HG03520 (cell line): ENCODE data around the gene GALNT2.

ENCODE experiments used
- ATAC-seq: cut with Tn5 transposase; IDR thresholded peaks from one replicate; pipeline ENCODE4 v1.9.1; 2021; ENCODE audit warnings: mild to moderate bottlenecking, moderate library complexity; ENCODE audit not compliant: unreplicated experiment

Gene GALNT2

DNA sequence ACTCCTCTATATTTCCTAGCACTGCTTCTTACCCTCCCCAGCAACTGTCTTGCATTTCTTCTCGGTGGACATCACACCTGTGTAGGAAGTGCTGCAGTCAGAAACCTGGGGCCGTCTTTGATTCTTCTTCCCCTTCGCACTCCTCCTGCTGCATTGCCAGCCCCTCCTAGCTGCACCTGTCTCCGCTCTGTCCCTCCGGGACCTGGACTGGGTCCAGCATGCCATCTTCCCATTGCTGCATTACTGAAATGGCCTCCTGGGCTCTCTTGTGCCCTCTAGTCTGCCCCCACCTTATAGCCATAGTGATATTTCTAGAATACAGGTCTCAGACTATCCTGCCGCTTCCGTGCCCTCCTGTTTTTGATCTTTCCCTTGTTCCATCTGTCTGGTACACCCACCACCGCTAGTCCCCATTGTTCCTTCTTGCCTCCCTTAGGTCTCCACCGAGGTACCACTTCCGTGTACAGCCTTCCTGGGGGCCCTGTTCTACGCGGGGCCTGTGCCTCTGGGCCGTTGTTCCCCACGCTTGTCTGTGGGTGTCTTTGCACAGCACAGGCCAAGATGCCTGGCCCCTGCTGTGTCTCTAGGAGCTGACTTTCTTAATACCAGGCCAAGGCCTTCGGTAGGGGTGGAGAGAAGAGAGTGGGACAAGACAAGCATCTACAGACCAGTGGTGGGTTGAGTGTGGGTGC, 107.6 kb downstream of the GALNT2 start:
- no peak for ATAC-seq

DNA sequence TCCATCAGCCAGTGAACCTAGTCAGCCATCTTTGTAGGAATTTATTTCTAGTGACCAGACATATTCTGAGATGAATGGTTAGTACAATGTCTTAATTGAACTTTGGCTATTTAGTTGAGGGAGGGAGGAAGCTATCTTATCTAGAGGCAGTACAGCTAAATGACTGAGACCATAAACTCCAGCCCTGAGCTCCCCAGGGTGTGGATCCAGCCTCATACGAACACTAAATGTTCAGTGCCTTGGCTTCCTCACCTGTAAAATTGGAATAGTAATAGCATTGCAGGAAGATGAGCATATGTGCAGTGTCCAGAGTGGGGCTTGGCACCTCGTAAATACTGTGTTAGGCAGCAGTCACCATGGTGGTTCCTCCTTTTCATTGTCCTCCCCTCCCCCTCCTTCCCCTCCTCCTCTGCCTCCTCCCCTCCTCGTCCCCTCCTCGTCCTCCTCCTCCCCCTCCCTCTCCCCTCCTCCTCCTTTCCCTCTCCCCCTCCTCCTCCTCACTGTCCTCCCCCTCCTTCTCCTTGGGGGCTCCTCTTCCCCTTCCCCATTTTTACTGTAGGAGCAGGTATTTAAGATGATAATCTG, 108.2 kb downstream of the GALNT2 start:
- ATAC-seq, result no peak

DNA sequence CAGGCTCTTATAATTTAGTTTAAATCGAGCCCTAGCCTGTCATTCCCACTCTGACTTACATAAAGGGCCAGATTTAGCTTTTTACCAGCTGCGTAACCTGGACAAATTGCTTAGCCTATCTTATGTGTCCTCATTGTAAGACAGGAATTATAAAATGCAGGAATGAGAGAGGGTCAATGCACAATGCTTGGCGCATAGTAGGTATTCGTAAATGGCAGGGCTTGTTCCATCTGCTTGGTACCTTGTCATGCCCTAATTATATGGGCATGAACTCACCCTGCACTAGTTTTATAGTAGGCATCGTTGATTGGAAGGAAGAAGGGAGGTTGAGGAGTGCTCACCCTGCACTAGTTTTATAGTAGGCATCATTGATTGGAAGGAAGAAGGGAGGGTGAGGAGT, 108.8 kb downstream of the GALNT2 start:
- no peak for ATAC-seq

DNA sequence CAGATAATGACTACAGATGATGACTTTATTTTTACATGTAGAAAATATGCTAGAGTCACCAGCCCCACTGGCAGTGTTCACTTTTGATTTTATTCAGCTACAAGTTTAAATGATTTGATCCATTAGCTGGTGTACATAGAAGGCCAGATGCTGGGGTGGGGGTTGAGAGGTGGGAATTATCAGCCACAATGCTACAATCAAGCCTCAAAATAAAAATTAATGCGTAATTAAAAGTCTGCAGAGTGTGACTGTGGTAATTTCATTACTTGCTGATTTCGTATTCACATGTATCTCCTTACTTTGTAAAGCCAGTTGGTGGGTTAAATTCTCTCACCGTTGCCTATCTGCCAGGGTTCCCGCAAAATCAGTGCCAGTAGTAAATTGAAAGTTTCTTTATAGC, 109.3 kb downstream of the GALNT2 start:
- no peak for ATAC-seq

DNA sequence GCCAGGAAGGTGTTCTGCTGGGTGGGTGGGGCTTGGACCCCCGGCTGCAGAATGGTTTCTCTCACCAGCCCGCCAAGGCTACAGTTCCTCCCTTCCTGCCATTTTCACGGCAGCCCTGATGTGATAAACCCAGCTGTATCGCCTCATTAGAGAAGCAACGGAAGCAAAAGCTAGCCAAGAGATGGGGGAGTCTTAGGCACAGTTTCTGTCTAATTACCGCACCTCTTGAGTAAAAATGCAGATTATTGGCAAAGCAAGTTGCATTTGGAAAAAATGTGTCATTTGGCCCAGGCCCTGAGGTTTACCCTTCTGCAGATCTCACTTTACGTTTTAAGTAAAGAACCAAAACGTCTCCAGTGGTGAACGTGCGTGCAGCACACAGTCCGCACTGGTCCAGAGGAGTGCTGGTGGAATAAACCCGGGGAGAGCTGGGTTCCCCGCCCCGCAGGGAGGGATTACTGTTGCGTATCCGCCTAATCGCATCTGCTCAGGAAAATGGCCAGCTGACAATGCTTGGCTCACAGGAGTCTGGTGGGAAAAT, 109.9 kb downstream of the GALNT2 start:
- no peak for ATAC-seq

DNA sequence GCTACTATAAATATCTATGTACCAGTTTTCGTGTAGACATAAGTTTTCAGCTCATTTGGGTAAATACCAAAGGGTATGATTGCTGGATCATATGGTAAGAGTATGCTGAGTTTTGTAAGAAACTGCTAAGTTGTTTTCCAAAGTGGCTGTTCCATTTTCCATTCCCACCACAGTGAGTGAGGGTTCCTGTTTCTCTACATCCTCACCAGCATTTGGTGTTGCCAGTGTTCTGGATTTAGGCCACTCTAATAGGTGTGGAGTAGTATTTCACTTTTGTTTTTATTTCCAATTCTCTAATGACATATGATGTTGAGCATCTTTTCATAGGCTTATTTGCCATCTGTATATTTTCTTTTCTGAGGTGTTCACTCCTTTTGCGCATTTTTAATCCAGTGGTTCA, 112.2 kb downstream of the GALNT2 start:
- ATAC-seq, result no peak

DNA sequence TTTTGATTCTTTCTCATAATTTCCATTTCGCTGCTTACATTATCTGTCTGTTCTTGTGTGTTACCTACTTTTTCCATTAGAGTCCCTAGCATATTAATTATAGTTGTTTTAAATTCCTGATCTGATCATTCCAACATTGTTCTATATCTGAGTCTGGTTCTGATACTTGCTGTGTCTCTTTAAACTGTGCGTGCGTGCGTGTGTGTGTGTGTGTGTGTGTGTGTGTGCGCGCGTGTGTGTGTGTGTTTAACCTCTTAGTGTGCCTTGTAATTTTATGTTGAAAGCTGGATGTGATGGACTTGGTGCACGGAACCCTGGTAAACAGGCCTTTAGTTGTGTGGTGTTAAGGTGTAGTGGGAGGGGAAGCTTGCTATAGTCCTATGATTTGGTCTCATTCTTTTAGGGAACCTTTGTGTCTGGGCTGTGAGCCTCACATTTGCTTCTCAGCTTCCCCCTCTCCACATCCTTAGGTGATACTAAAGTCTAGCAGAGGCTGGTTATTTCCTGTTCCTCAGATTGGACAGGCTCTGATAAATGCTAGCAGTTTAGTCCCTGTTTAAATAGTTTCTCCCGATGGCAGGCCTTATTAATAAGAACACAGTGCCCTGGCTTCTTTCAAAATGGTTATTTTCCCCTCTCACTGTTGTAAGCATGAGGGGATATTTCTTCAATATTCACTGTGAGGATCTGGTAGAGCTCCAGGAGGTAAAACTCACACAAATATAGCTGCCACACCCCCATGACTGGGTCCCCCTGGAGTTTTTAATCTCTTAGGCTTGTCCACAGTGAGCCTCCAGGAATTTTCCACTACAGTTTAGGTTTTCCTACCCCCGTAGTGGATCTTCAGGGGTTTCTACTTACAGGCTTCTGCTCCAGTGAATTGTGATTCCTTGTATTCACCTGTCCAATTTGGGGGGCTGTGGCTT, 118.3 kb downstream of the GALNT2 start:
- ATAC-seq, result no peak

DNA sequence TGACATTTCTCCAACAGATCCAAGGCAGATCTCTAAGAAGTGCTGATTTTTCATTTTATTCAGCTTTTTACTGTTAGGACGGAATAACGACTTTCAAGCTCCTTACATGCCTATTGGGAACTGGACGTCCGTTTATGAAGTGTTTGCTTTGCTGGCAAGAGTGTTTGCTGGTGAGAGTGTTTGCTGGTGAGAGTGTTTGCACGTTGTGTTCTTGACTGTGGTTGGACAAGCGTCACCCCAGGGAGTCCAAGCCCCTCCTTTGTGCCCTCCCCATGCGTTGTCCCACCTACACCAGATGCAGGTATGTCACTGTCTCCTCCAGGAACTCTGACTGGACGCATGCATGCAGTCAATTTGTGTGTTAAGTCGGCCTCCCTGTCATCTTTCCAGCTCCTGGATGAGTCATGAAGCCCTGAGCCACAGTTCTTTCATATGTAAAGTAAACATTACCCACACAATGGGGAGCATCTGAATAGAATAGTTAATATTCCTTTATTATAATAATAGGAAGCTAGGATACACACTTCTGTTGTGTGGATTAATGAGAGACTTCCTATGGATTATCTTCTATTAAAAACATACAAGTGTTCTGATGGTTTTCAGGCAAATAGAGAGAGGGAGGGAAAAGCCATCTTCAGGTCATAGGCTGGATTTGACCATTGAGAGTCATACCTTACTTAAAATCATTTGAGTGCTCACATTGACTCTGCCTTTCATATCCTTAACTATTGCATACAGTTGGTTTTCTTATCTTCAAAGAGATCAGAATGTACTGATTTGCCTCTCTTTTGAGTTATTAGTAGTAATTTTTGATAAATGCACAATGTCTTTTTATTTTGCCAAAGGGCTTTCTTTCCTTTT, 119.2 kb downstream of the GALNT2 start:
- ATAC-seq, result no peak

DNA sequence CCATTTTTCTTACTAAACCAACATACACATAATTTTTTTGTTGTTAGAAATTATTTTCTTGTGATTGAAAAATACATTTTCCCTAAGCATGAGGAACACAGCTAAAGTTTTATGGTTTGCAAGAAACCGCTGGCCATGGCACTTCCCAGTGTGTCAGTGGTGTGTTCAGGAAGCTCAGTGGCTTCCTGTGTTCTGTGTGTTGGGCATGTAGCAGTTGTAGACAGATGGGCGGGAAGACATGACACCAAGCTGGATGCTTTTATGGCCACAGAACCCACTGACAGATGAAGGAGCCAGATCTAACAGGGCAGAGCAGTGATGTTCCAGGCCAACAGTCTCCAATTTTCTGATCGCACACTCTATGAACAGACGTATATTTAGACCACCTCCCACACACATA, 119.8 kb downstream of the GALNT2 start:
- no peak for ATAC-seq

DNA sequence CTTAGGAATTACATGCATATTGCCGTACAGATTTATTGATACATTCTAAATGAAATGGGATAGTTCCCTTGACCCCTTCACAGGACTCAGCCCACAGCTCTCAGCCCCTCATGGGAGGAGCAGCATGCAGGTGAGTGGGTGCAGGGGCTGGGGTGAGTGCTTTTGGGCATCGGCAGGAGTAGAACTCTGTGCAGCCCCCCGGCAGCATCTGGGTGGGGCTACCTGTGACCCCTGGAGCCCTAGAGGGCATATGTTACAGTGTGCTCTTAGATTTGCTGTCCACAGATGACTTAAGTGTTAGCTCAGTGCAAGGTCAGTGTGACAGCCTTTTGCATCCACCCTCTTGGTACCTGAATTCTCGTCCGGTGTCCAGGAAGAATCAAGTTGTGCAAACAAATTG, 120.3 kb downstream of the GALNT2 start:
- ATAC-seq, result no peak

DNA sequence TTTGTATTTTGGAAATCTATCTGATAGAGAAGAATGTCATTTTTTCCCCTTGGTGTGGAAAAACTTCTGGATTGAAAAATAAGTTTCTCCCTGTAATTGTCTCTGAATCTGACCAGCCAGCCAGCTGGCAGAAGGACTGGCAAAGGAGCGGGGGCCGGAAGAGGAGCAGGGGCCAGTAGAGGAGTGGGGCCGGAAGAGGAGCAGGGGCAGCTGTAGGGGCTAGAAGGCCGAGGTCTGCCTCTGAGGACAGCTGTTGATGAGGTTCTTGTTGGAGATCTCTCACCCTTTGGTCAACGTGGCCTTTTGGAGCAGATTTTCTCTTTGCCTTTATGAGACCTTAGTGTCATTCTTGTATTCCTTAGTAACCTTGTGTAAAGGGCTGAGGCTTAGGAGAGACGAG, 121.8 kb downstream of the GALNT2 start:
- no peak for ATAC-seq

DNA sequence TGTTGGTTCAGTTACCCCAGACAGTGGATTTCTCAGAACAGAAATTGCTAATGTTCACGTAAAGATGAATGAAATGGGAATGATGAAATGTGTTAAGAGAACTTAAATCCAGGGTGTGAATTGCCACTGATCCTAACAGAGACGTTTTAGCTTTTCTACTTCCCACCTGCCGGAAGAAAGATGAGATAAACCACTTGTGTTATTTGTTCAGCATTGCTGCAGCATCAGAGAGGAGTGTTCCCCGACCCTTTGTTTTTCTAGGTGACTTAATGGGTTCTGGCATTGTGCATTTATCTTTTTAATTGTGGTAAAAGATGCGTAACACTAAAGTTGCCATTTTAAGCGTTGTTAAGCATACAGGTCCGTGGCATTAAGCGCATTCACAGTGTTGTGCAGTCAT, 122.3 kb downstream of the GALNT2 start:
- no peak for ATAC-seq

DNA sequence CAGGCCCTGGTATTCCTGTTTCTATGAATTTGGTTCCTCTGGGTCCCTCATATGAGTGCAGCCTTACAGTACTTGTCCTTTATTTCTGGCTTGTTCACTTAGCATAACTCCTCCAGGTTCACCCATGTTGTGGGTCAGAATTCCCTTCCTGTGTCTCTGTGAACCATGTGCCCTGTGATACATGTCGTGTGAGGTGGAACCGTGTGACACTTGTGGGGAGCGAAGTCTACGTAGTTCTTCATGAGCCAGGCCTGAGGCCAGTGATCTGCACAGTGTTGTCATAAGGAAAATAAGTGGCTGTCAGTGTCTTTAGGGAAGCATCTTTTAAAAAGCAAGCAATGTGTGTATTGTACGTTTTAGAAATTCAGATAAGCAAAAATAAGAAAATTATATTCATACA, 122.8 kb downstream of the GALNT2 start:
- no peak for ATAC-seq

DNA sequence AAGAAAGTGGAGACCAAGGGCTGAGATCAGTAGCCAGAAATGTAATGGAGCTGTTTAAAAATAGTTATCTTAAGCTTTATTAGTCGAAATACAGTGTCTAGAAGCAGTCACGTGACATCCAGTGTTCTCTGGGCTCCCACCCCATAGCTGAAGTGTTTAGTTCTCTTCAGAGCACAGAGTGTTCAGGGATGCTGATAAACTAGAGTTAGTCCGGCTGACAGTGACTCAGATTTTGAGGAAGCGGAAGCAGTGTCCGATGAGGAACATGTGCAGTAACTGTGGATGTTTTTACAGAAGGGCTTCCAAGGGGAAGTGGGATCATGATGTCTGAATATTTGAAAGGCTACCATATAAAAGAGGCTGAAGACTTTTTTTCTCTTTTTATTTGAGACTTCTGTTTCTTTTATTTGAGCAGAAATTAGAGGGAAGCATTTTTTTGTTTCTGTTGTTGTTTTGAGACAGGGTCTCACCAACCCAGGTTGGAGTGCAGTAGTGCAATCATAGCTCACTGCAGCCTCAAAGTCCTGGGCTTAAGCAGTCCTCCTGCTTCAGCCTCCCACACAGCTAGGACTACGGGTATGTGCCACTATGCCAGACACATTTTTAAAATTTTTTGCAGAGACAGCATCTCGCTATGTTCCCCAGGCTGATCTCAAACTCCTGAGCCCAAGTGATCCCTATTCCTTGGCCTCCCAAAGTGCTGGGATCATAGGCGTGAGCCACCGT, 124.2 kb downstream of the GALNT2 start:
- ATAC-seq, result no peak

DNA sequence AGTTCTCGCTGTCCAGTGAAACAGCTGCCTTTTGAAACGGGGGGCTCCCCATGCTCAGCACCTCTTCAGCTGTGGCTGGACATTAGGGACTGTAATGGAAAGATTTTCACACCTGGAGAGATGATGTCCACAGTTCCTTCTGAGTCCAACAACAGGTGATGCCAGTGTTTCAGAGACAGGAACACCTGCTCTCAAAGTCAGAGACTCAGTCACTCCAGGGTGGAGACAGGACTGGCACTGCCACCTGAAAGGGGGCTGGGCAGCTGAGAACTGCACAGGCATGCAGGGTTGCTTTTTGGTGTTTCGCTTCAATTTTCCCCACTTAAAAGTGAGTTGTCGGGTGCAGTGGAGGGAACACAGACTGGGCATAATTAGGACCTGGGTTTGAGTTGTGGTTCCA, 124.8 kb downstream of the GALNT2 start:
- ATAC-seq, result no peak

DNA sequence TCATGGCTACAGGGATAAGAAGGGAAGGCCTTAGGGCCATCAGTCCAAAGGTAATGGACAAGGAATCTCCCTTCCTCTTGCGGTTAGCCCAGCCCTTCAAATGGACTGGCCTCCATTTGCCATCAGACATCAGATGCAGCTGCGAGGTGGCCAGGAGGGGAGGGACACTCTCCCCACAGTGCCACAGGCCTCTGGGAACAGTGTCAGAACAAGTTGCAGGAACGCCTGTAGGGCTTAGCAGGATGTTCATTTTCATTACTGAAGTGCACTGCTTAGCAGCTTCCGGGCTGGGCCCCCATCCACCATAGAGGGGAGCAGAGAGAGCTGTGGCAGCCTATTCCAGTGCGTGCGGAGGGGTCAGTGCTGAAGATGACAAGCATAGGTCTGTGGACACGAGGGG, 127.5 kb downstream of the GALNT2 start:
- ATAC-seq, result no peak

DNA sequence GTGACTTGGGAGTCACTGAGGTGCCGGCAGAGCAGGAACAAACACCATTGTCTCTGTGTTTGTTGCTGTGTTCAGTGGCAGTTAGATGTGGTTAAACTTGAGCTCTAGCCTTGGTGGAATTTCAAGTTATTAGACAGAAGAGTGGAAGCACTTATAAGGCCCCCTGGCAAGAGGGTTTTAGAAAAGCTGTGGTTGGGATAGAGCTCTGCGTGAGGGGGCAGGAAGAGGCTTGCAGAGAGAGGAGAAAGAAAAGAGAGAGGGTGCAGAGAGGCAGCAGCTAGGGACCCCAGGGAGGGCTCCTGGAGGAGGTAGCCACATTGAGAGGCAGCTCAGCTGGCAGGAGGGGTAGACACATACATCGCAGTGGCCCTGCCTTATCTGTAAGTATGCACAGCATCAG, 128.2 kb downstream of the GALNT2 start:
- no peak for ATAC-seq

DNA sequence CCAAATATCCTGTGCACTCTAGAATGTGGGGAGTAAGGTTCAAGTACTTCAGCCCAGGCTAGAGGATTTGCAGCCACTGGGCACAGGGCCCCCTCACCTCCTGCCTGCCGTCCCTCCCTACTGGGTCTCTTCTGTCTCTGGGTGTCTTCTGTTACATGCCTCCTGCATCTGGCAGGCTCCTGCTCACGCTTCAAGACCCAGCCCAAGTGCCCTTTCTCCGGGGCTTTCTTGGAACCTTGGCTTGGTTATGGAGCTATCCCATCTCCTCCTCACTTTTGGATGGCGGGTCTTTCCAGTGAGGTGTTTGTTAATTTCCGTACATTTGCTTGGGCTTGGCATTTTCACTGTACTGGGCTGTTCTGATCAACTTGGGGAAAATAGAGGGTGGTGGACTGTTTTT, 129.0 kb downstream of the GALNT2 start:
- no peak for ATAC-seq

DNA sequence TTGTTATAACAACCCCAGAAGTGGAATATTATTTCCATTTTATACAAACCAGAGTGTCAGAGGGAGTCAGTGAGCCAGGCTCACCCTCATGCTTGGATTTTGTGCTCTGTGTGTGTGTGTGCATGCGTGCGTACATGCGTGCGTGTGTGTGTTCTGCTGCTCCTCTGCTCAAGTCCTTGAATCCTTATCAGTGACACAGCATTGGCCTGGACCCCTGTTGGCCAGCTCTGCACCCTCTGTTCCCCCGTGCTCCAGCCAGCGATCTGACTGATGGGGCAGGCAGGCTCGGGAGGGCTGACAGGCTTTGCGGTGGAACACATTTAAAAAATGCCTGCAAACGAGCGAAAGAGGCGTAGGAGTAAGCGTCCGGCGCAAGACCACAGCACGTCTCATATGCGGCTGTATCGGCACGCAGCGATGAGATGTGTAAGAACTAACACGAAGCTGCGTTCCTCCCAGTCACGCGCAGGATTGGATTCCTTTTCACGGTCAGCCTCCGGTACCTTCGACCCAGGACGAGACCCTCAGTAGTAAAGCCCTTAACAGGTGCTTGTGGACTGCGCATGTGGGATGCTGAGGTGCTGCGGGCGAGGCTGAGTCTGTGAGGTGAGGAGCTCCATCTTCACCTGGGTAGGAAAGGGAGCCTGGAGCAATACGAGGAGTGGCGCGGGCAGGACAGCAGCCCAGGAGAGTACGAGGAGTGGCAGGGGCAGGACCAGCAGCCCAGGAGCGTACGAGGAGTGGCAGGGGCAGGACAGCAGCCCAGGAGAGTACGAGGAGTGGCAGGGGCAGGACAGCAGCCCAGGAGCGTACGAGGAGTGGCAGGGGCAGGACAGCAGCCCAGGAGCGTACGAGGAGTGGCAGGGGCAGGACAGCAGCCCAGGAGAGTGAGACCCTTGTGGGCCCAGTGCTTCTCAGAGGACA, 130.9 kb downstream of the GALNT2 start:
- no peak for ATAC-seq
